HG02885 (cell line): Measurements from ENCODE around the gene KRTAP2-2.
"Not testable (repeated sequence)": the region's sequence is repeated elsewhere in the genome, so short reads cannot be mapped to it uniquely, and the experiment has no call there.

Experiments
- ATAC-seq: cut with Tn5 transposase; IDR thresholded peaks from one replicate; pipeline ENCODE4 v1.9.1; 2021; ENCODE audit warnings: mild to moderate bottlenecking; ENCODE audit not compliant: unreplicated experiment, poor library complexity

Gene KRTAP2-2

DNA sequence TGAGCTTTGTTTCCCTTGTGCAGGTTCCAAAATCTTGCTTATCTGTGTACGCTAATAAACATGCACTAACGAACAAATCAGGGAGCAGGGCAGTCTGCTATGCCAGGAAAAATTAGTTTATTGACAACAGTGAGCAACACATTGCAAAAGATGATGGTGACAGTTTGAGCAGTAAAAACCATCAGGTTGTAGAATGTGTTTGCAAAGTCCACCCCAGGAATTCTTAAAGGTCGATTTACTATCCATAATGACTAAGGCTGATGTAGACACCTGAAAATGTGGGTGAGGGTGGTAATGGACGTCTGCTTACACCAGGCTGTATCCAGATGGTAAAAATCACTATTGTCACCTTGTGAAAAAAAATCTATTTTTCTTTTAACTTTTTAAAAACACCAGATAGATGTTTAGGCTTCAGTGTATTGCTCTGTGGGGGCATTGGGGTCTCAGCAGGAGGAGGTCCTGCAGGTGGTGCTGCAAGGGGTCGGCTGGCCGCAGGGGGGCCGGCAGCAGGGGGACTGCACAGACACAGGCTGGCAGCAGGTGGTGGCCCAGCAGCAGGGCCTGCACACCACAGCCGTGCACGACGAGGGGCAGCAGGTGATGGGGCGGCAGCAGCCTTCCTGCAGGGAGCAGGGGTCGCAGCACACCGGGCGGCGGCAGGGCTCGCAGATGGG lies 10.1 kb upstream of the KRTAP2-2 start:
- ATAC-seq: not testable (repeated sequence)

DNA sequence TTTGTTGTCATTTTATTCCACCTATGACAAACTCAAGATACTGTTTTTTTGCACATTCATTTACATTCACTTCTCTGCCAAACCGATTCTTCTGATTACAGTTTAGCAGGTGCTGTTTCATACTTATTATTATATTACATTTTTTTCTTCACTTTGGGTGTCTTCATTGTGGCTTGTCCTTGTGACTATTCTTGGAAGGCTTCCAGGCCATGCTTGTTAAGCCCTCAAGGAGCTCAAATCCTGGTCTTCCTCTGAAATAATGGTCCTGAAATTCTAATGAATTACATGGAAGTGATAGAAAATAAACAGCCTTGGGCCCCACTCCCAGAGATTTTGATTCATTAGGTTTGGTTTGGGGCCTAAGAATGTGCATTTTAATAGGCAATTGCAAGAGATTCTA lies 9.3 kb upstream of the KRTAP2-2 start:
- no peak for ATAC-seq

DNA sequence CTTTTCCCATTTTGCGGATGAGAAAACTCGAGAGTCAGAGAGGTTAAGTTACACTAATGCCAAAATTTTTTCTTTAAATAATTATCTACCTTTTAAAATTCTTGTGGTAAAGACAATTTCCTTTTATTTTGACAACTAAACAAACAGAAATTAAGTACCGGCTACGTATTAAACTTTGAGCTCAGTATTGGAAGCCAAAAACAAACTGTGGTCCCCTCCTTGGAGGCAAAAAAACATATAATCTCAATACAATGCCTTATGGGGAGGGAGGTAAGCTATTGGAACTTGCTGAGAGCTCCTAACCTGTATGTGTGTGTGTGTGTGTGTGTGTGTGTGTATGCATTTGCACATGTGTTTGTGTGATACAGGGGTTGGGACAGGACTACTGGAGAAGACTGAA lies 8.4 kb upstream of the KRTAP2-2 start:
- ATAC-seq: no peak

DNA sequence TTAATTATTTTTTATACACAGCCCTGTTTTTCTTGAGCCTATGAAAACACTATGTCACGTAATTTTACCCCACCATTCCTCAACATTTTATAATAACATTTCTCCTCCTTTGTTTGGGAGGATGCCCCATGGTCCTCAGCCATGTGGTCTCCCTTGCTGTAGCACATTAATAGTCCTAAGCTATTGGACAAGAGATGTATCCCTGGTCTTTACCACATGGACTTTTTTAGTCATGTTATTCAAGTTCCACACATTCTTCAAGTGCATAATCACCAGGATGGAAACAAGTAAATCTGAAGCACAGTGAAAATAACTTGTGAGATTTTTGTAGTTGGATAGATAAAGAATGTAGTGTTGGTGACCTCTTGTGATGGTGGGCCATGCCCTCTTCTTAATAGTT lies 6.9 kb upstream of the KRTAP2-2 start:
- no peak for ATAC-seq

DNA sequence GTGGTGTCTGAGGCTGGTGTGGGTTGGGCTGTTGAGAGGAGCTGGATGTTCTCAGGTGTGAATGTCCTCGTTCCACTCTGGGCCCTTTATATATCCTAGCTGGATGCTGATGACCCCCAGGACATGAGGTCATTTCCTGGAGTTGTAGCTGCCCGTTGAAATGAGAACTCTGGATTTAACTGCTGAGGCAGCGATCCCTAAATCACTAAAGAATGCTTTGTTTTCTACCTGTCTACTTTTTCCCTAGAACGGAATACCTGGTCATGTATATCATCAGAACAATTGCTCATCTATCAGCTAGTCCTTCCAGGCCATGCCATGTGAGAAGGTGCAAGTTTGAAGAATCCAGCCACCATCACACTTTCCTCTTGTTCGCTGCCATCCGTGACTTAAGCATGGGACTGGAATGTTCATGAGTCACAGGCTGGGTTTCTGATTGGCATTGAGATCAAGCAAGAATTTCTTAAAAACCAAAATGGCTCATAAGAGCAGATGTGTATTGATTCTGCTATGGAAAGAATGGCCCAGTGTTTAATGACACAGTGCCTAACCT lies 5.1 kb upstream of the KRTAP2-2 start, which contains the start of gene KRTAP2-3:
TSS of gene KRTAP2-3 (minus strand) at position 63 of the 553 bp plus-strand sequence. CDS start 64 bp downstream, outside the sequence.
- no peak for ATAC-seq

DNA sequence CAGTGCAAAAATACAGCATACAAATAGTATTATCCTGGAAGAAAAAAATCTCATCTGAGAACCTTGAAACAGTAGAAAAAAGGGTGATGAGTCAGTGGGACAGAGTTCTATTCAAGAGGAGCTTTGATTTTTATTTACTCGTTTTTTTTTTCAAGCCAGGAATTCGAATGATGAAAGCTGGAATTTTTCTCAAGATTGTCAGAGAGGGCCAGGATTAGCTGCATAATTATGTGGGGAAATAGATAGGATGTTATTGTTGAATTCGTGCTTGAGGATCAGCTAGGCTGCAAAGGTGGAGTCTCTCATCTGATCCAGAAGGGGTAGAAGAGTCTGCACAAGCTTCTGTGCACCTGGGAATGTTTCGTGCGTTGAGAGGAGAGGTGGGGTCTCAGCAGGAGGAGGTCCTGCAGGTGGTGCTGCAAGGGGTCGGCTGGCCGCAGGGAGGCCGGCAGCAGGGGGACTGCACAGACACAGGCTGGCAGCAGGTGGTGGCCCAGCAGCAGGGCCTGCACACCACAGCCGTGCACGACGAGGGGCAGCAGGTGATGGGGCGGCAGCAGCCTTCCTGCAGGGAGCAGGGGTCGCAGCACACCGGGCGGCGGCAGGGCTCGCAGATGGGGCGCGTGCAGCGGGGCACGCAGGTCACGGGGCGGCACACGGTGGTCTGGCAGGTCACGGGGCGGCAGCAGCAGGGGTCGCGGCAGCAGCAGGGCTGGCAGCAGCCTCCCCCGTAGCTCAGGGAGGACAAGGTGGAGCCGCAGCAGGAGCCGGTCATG lies 4.4 kb upstream of the KRTAP2-2 start:
- not testable (repeated sequence) for ATAC-seq

DNA sequence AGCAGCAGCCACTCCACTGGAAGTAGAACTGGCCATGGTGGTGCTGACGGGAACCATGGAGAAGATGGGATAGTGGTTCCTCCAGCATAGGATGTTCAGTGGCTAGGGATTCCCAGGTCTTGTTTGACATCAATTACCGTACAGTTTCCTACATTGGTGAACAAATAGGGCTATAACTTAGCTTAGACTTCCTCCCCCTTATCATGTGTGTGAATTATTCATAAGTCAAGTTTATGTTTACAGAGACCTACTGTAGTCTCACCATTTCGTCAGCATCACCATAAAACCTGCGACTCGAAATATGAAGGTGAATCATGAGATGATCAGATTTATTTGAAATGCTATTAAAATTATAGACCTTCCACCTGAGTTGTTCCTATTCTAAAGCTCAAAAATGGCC lies 3.7 kb upstream of the KRTAP2-2 start:
- ATAC-seq: no peak

DNA sequence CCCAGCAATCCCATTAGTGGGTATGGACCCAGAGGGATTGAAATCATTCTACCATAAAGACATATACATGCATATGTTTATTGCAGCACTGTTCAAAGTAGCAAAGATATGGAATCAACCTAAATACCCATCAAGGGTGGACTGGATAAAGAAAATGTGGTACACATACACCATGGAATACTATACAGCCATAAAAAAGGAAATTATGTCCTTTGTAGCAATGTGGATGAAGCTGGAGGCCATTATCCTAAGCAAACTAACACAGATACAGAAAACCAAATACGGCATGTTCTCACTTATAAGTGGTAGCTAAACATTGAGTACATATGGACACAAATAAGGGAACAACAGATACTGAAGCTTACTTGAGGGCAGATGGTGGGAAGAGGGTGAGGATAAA lies 2.5 kb upstream of the KRTAP2-2 start:
- ATAC-seq: no peak

DNA sequence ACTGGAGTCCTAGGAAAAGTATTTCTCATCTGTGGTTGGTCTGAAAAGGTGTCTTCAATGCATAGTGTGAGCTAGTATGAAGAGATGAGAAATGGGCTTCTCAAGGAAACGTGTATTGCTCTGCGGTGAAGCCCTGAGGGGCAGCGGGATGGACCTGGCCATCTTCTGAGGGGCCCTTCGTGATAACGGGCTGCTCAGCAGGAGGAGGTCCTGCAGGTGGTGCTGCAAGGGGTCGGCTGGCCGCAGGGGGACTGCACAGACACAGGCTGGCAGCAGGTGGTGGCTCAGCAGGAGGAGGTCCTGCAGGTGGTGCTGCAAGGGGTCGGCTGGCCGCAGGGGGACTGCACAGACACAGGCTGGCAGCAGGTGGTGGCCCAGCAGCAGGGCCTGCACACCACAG lies 474 bp downstream of the KRTAP2-2 start:
- ATAC-seq: not testable (repeated sequence)

DNA sequence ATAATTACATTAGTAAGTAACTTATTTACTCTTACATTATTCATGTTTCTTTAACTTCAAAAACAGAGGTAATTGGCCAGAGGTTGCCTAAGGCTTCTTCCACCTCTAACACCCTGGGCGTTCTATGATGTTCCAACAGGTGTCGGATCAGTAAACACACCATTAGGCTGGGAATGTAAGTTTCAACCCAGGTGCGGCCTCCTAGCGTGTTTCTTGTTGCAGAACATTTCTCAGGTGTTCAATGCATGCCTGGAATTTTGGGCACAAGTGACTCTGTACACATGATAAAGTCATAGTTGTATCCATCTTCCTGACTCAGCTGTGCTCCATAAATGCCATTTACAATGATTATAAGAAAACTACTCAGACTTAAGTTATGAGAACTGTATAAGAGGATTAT lies 1.0 kb downstream of the KRTAP2-2 start:
- ATAC-seq: no peak

DNA sequence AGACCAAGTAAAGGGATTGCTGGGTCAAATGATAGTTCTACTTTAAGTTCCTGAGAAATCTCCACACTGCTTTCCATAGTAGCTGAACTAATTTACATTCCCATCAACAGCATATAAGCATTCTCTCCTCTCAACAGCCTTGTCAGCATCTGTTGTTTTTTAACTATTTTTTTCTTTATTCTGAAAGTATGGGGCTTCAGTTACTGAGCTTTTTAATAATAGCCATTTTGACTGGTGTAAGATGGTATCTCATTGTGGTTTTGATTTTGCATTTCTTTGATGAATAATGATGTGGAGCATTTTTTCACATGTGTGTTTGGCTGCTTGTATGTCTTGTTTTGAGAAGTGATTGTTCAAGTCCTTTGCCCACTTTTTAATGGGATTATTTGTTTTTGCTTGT lies 2.5 kb downstream of the KRTAP2-2 start:
- ATAC-seq: no peak

DNA sequence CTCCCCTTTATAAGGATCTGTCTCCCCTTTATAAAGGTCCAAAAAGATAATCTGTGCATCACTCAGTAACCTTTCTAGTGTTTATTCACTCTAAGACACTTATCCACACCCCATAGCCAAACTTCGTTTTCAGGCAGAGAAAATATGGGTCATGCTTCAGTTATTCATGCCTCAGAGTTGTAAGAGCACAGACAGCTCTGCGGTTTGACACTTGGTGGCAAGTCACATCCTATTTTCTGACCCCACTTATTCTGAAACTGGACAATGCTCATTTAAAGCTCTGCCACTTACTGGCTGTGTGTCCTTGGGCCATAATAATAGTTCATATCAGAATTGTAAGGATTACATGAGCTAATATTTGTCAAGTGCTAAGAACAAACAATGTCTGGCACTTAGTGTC lies 5.9 kb downstream of the KRTAP2-2 start:
- no peak for ATAC-seq

DNA sequence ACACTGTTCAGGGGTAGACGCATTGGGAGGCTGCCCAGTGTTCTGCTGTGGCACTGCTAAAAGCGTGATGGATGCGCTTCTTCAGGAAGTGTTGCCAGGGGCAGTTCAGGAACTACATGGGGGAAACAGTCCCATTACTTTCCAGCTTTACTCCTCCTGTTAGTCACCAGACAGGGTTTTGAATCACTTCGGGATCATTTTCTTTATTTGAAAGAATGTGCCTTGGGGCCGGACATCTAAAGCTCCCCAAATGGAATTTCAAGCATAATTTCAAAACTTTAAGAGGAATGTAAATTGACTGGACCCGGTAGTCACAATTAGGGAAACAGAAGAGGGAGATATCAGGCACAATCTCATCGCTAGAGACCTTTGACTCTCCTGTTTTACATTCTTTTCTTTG lies 6.6 kb downstream of the KRTAP2-2 start:
- no peak for ATAC-seq

DNA sequence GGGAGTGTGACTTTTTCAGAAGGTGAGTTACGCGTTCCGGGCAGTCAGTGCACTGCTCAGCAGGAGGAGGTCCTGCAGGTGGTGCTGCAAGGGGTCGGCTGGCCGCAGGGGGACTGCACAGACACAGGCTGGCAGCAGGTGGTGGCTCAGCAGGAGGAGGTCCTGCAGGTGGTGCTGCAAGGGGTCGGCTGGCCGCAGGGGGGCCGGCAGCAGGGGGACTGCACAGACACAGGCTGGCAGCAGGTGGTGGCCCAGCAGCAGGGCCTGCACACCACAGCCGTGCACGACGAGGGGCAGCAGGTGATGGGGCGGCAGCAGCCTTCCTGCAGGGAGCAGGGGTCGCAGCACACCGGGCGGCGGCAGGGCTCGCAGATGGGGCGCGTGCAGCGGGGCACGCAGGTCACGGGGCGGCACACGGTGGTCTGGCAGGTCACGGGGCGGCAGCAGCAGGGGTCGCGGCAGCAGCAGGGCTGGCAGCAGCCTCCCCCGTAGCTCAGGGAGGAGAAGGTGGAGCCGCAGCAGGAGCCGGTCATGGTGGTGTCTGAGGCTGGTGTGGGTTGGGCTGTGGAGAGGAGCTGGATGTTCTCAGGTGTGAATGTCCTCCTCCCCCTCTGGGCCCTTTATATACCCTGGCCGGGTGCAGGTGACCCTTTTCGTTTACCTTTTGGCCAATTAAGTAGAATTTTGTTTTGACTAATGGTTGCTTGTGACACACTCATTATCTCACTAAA lies 8.1 kb downstream of the KRTAP2-2 start, which contains the start of gene KRTAP2-1:
TSS of gene KRTAP2-1 (minus strand) at position 582 of the 731 bp plus-strand sequence. CDS start at position 533, 49 bp downstream.
- not testable (repeated sequence) for ATAC-seq

DNA sequence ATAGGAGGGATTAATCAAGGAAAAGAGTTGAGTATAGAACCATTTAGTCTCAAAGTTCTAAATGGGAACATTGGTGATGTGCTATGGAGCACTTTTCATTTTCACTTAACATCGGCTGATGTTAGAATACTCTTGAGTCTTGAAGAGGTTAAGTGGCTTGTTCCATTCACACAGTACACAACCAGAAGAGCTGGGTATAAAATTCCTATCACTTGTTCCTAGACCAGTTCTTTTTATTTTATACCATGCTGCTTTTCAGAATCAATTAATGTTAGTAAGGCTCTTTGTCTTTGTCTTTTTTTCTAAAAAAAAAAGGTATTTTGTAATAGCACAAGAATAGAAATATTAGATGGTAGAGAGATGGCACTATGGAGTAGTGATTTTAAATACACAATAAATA lies 12.1 kb downstream of the KRTAP2-2 start:
- ATAC-seq: no peak

DNA sequence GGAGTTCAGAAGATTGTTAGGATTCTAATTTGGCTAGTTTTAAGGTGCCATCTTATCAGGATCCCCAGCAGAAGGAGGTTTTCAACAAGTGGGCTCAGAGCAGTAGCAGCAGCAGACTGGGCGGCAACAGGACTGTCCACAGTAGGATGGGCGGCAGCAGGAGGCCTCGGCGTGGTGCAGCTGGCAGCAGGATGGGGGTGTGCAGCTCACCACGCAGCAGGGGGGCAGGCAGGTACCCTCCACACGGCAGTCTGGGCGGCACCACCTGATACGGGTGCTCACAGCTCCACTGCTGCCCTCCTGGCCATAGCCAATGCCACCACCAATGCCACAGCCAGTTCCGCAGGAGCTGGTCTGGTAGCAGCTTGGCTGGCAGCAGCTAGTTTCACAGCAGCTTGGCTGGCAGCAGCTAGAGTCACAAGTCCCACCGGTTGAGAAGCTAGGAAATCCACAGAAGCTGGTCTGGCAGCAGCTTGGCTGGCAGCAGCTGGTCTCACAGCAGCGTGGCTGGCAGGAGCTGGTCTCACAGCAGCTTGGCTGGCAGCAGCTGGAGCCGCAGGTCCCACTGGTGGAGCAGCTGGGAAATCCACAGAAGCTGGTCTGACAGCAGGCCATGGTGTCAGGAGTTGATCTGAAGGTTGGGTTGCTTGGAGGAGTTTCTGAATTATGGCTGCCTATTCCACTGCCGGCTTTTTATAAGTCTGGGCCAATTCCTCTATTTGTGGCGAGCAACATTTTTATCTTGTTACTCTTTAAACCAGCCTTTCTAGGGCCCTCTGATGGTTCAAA lies 14.1 kb downstream of the KRTAP2-2 start, which contains the start of gene KRTAP1-1:
TSS of gene KRTAP1-1 (minus strand) at position 668 of the 789 bp plus-strand sequence. CDS start at position 615, 53 bp downstream.
- ATAC-seq: not testable (repeated sequence)

DNA sequence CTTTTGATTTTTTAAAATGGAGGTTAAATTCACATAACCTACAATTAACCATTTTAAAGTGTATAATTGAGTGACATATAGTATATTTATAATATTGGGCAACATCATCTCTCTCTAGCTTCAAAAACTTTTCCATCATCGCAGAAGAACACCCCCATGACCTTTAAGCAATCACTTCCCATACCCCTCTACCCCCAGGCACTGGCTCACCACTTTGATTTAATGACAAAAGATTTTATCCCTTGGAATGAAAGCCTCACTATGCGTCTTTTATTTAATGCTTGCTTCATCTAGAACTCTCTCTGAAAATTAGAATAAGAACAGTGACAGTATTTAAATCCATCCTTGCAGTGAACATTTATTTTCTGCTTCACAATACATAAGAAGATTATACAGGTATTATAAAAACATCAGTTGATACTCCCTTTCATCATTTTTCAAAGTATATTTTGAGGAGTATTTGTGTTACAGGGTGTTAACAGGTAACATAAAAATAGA lies 17.1 kb downstream of the KRTAP2-2 start:
- no peak for ATAC-seq

DNA sequence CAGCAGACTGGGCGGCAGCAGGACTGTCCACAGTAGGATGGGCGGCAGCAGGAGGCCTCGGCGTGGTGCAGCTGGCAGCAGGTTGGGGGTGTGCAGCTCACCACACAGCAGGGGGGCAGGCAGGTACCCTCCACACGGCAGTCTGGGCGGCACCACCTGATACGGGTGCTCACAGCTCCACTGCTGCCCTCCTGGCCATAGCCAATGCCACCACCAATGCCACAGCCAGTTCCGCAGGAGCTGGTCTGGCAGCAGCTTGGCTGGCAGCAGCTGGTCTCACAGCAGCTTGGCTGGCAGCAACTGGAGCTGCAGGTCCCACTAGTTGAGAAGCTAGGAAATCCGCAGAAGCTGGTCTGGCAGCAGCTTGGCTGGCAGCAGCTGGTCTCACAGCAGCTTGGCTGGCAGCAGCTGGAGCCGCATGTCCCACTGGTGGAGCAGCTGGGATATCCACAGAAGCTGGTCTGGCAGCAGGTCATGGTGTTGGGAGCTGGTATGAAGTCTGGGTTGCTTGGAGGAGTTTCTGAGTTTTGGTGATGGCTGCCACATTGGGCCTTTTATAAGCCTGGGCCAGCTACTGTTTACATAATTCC lies 20.6 kb downstream of the KRTAP2-2 start, which contains the start of gene KRTAP1-3:
TSS of gene KRTAP1-3 (minus strand) at position 529 of the 590 bp plus-strand sequence. CDS start at position 476, 53 bp downstream.
- ATAC-seq: not testable (repeated sequence)

DNA sequence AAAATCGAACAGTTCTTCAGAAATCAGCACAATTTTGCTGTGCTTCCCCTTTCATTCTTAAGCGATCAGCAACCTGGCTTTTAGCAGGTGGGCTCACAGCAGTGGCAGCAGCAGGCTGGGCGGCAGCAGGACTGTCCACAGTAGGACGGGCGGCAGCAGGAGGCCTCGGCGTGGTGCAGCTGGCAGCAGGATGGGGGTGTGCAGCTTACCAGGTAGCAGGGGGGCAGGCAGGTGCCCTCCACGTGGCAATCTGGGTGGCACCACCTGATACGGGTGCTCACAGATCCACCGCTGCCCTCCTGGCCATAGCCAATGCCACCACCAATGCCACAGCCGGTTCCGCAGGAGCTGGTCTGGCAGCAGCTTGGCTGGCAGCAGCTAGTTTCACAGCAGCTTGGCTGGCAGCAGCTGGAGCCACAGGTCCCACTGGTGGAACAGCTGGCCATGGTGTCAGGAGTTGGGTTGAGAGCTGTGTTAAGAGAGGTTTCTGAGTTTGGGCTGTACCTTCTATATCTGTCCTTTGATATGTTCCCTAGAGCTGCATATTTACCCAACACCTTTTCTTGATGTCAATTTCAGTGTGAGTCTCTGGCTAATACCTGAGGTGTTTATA lies 25.3 kb downstream of the KRTAP2-2 start, which contains the start of gene KRTAP1-4:
TSS of gene KRTAP1-4 (minus strand) at position 563 of the 613 bp plus-strand sequence. CDS start at position 446, 117 bp downstream.
- no peak for ATAC-seq
